ACHN (cell line): ENCODE measurements around the gene OR2V1.
"Not testable (repeated sequence)": the region's sequence is repeated elsewhere in the genome, so short reads cannot be mapped to it uniquely, and the experiment has no call there.

Experiments used
- DNase-seq: peaks from one replicate; pipeline ENCODE4 v3.0.0-alpha.2; 2015
- in situ Hi-C: cut with HindIII; loops from 2 replicates; pipeline ENCODE4 v1.10.0; 2017; ENCODE audit warnings: low sequenced_read_pairs, low pct_ligation_motif_present, low pct_unique_long_range_greater_than_20kb

OR2V1 gene, protein sequence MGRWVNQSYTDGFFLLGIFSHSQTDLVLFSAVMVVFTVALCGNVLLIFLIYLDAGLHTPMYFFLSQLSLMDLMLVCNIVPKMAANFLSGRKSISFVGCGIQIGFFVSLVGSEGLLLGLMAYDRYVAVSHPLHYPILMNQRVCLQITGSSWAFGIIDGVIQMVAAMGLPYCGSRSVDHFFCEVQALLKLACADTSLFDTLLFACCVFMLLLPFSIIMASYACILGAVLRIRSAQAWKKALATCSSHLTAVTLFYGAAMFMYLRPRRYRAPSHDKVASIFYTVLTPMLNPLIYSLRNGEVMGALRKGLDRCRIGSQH

DNA sequence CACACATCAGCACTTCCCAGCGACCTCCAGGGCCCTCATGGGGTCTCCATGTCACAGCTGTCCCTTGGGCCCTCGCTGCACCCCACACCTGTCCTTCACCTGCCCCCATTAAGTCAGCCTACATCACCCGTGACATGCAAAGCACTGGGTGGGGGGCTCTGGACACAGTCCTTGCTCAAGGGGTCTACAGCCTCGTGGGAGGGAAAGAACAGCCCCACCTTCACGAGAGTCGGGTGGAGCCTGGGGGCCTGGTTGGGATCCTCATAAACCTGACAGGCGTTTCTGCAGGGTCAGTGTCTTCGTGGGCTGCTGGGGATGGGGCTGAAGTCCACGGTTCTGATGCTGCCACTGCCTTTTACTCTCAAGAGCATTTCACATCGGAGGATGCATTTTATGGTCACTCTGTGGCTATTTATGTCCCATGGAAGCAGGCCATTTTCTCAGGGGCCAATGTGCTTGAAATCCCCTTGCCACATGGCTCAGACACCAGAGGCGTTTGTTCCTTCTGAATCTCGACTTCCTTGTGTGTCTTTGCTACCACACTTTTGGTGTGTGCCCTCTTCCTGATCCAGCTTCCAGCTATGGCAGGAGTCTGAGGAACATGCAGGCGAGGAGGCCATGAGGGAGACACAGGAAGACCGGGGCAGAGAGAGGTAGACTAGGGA lies at the start of gene OR2V1:
OR2V1 (minus strand) TSS at position 338 of the 665 bp plus-strand sequence. CDS start 5,865 bp downstream, outside the sequence.
- in situ Hi-C loops = no loop called here
- DNase-seq = no peak

DNA sequence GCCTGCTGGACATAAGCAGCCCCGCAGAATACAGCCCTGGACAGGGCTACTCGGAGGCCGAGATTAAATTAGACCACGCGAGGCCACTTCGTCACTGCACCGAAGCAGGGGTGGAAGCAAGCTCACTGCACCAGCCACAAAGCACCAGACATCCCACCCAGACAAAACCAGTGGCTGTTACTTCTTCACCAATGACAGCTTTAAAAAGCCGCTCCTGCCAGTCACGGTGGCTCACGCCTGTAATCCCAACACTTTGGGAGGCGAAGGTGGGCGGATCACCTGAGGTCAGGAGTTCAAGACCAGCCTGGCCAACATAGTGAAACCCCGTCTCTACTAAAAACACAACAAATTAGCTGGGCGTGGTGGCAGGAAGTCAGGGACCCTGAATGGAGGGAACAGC lies 46.6 kb upstream of the OR2V1 start:
- in situ Hi-C loops, DNase-seq: not testable (repeated sequence)

DNA sequence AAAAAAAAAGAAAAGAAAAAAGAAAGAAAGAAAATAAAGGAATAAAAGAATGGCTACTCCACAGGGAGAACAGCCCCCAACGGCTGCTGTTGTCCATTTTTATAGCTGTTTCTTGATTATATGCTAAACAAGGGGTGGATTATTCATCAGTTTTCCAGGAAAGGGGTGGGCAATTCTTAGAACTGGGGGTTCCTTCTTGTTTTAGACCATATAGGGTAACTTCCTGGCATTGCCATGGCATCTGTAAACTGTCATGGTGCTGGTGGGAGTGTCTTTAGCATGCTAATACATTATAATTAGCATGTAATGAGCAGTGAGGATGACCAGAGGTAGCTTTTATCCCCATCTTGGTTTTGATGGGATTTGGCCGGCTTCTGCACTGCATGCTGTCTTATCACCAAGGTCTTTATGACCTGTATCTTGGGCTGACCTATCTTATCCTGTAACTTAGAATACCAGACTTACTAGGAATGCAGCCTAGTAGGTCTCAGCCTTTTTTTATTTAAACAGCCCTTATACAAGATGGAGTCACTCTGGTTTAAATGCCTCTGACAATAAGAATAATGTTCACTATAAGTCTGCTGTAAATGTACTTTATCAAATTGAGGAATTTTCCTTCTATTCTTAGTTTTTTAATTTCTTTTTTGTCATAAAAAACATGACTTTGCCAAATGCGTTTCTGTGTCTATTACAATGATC lies 45.4 kb upstream of the OR2V1 start:
- in situ Hi-C loops = no loop called here
- no peak for DNase-seq

DNA sequence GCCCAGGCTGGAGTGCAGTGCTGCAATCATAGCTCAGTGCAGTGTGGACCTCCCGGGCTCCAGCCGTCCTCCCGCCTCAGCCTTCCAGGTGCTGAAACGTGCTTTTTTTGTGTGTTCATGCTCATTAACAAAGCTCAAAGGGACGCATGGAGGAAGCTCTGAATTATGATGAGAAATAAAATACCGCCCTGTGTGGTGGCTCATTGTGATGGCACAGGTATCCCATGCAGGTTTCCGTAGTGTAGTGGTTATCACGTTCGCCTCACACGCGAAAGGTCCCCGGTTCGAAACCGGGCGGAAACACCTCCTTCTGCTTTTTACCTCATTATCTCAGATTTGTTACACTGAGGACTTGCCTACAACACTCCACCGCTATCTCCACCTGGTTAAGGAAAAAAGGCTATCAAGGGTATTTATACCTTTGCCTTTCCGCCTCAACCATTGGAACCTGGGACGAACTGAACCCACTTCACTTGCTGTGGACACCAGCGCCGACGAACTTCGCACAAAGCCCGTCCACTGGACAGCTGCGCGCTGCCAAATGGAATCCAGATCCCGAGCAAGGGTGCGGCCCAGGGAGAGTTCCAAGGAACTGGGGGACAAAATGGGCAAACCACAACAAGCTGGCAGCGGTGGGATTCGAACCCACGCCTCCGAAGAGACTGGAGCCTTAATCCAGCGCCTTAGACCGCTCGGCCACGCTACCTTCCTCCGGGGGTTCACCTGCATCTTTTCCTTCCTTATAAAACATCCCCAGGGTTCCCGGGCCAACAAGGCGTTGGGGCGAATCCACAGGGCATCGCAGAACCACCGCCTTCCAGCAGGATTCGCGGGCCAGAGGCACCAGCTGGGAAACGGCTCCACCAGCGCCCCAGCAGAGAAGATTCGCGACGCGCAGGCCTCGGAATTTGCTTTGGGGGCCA lies 42.7 kb upstream of the OR2V1 start:
- in situ Hi-C loops = no loop called here
- peak; percentile 36 for DNase-seq

DNA sequence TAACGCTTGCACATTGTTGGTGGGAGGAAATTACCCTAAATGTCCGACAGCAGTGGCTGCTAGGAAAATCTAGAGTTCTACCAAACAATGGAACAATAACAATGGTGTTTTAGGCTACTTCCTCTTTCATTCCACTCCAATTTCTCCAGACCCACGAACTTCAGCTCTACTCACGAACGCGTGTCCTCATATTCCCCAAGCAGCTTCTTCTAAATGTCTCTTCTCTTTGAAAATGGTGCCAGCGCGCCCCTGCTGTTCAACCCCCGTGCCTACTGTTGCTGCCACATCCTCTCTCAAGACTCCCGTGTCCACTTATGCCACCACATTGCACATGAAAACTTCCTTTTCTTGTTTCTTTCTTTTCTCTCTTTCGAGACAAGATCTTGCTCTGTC lies 42.1 kb upstream of the OR2V1 start:
- DNase-seq = peak; percentile 69
- in situ Hi-C loops = no loop called here

DNA sequence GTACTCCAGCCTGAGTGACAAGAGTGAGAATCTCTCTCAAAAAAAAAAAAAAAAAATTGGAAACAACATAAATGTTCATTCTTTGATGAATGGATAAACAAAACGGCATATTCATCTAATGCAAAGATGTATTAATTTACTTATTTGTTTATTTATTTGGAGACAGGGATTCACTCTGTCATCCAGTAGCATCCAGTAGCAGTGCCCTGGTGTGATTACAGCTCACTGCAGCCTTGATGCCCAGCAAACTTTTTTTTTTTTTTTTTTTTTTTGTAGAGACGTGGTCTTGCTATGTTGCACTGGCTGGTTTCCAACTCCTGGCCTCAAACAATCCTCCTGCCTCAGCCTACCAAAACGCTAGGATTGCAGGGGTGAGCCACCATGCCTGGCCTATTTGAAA lies 40.8 kb upstream of the OR2V1 start:
- no peak for DNase-seq
- in situ Hi-C loops = no loop called here

DNA sequence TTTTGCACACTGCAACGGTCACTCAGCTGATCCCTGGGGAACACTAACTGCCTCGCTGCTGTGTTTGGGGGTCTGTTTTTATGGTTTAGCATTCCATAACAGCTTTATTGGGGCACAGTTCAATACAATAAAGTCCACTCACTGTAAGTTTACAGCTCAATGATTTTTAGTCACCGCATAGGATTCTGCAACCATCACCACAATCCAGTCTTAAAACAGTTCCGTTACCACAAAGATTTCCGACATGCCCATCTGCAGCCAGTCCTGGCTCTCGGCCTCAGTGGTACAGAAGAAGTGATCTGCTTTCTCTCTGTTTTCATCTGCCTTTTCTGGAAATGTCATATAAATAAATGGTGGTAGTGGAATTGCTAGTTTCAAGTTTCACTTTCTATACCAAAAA lies 40.0 kb upstream of the OR2V1 start:
- in situ Hi-C loops = no loop called here
- peak; percentile 88 for DNase-seq

DNA sequence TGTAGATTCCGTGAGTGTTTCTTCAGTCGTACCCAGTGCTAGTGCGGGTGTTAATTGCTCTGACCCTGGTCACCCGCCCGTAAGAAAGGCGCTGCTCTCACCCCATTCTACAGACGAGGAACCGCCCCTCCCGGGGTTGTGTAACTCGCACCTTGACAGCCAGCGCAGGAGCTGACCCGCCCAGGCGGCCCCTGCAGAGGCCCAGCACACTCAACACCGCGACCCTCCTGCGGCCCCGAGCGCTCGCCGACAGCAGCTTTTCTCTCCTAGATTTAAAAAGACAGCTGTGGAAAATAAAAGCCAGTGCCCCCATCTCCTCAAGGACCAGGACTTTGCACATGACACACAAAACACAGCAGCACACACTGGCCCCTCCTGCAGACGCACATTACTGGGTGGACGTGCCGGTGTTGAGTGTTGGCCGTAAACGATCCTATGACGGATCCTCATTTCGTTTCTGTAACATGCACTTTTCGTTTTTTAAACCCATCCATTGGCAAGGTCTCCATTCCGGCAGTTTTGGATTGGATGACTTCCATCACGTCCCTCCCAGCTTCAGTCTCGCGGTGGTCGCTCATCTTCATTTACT lies 39.4 kb upstream of the OR2V1 start:
- DNase-seq = no peak

DNA sequence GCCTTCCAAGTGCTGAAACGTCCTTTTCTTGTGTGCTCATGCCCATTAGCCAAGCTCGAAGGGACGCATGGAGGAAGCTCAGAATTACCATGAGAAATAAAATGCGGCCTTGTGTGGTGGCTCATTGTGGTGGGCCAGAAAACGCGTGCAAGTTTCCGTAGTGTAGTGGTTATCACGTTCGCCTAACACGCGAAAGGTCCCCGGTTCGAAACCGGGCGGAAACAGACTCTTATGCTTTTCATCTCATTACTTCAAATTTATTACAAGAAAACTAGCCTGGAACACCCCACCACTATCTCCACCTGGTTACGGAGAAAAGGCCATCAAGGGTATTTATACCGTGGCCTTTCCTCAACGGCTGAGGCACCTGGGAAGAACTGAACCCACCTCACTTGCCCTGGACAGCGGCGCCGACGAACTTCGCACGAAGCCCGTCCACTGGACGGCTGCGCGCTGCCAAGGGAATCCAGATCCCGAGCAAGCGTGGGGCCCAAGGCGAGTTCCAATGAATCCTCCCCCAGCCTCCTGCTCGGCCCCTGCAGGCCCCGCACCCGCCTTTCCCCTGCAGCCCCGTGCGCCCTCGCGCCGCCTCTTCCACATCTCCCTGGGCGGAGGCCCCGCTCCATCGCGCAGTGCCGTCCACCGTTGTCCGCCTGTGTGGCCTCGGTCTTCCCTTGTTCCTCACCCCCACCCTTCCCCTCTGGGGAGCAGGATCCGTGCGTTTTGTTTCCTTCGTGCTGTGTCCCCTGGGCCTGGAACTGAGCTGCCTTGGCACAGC lies 38.7 kb upstream of the OR2V1 start:
- DNase-seq = peak; percentile 55

More for the DNA sequence above, 39.4 kb upstream of the OR2V1 start:
- in situ Hi-C loops = no loop called here

DNA sequence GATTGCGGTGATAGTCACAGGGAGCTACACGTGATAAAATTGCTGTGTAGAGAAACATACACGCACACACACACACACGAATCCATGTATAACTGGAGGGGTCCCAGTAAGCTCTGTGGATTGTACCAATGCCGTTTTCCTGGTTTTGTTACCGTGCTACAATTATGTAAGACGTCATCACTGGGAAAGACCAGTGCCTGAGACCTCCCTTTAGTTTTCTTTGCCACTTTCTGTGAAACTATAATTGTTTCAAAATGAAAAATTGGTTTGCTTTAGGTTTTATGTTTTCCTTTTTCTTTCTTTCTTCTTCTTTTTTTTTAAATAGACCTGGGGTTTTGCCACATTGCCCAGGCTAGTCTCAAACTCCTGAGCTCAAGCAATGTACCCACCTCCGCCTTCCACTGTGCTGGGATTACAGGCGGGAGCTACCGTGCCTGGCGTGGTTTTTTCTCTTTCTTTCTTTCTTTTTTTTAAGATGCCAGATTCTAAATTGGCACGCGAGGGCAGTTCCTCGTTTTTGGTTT lies 37.7 kb upstream of the OR2V1 start:
- DNase-seq = no peak
- in situ Hi-C loops = no loop called here

More for the DNA sequence above, 38.7 kb upstream of the OR2V1 start:
- in situ Hi-C loops = not testable (repeated sequence)

DNA sequence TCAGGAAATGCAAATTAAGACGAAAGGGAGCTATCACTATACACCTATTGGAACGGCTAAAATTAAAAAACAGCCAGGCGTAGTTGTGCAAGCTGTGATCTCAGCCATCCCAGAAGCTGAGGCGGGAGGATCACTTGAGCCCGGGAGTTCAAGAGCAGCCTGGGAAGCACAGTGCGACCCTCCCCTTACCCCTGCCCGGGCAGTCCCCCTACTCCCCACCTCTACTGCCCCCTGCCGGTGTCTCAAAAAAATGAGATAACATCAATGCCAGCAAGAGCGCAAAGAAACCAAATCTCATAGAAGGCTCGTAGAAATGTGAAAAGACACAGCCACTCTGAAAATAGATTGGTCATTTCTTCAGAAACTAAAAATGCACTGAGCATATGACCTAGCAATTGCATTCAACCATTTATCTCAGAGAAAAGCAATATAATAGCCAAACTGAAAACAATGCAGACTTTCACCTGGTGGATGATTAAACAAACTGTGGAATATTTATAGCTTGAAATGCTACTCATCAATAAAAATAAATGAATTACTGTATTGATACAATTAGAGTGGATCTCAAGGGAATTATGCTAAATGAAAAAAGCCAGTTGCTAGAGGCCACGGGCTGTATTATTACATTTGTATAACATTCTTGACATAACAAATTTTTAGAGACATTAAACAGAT lies 37.0 kb upstream of the OR2V1 start:
- in situ Hi-C loops = no loop called here
- peak; percentile 18 for DNase-seq

DNA sequence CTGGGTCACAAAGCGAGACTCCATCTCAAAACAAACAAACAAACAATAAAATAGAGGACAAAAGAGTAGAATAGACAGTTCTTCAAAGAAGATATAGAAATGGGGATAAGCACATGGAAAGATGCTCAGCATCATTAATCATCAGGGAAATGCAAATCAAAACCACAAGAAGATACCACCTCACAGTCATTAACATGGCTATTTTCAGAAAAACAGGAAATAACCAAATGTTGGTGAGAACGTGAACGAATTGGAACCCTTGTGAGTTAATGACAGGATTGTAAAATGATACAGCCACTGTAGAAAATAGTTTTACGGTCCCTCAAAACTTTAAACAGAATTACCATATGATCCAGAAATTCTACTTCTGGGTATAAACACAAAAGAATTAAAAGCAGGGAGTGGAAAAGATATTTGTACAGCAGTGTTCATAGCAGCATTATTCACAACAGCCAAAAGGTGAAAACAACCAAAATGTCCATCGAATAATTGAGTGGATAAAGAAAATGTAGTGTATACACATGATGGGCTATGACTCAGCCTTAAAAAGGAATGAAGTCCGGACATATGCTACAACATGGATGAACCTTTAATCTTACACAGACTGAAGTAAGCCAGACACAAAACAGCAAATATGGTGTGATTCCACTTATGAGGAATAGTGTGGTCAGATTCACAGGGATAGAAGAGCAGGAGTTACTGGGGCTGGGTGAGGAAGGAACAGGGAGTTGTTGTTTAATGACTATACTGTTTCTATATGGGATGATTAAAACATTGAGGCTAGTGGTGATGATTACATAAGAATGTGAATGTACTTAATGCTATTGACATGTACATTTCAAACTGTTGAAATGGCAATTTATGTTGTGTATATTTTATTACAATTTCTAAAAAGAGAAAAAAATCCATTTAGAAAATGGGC lies 36.1 kb upstream of the OR2V1 start:
- DNase-seq = no peak

DNA sequence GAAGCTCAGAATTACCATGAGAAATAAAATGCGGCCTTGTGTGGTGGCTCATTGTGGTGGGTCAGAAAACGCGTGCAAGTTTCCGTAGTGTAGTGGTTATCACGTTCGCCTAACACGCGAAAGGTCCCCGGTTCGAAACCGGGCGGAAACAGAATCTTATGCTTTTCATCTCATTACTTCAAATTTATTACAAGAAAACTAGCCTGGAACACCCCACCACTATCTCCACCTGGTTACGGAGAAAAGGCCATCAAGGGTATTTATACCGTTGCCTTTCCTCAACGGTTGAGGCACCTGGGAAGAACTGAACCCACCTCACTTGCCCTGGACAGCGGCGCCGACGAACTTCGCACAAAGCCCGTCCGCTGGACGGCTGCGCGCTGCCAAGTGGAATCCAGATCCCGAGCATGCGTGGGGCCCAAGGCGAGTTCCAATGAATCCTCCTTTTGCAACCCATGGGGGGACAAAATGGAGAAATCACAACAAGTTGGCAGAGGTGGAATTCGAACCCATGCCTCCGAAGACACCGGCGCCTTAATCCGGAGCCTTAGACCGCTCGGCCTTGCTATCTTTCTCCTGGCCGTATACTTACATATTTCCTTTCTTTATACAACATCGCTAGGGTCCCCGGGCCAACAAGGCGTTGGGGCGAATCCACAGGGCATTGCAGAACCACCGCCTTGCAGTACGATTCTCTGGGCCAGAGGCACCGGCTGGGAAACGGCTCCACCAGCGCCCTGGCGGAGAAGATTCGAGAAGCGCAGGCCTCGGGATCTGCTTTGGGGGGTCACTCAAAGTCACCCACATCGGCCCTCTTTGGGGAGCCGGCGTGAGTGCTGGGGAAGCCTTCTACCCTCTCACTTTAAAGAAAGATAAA lies 33.3 kb upstream of the OR2V1 start:
- in situ Hi-C loops = no loop called here
- DNase-seq = no peak

More for the DNA sequence above, 36.1 kb upstream of the OR2V1 start:
- in situ Hi-C loops = no loop called here

DNA sequence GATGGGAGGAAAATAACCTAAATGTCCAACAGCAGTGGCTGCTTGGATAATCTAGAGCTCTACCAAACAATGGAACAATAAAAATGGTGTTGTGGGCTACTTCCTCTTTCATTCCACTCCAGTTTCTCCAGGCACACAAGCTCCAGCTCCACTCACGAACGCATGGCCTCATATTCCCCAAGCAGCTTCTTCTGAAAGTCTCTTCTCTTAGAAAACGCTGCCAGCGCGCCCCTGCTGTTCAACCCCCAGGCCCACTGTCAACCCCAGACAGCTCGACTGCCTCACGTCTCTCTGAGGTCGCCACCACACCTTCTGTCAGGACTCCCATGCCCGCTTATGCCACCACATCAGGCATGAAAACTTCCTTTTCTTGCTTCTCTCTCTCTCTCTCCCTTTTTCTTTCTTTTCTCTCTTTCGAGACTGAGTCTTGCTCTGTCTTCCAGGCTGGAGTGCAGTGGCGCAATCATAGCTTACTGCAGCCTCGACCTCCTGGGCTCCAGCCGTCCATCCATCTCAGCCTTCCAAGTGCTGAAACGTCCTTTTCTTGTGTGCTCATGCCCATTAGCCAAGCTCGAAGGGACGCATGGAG lies 32.6 kb upstream of the OR2V1 start:
- DNase-seq = no peak
- in situ Hi-C loops = no loop called here
